Measurements from ENCODE around the gene LIF.
"Not testable (repeated sequence)": the region's sequence is repeated elsewhere in the genome, so short reads cannot be mapped to it uniquely, and the experiment has no call there.

Gene LIF

DNA sequence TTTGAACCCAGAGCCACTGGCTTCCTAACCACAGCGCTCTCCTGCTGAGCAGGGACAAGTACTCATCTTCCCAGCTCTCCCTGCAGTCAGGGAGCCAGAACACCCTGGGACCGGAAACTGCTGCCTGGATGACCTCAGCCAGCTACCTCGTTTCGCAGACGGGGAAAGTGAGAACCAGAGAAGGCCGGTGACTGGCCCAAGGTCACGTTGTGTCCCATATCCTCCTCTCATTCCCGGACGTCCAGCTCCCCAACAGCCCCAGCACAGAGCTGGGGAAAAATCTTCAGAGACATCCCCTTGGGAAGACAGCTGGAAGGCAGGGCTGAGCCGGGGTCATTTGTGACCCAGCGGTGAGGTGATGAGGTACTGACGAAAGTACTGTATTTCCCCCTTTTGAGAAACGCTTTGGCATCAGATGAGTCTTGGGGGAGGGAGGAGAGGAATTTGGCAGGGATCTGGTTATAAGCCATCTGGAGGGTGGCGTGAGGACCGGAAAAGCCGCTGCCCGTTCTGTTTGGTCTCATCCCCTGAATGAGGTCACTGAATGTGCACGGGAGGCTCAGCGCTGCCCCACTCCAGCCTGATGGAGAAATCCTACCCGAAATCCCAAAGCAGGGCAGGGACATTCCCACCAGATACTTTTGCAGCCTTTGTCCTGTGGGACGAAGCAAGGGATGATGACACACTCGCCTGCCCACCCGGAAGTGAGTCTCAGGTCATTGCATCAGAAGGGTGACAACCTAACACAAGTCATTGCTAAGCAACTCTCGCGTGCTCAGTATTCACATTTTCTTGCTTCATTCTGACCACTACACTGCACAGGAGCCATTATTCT, 41.1 kb downstream of the LIF start:
- no peak for DNase-seq

DNA sequence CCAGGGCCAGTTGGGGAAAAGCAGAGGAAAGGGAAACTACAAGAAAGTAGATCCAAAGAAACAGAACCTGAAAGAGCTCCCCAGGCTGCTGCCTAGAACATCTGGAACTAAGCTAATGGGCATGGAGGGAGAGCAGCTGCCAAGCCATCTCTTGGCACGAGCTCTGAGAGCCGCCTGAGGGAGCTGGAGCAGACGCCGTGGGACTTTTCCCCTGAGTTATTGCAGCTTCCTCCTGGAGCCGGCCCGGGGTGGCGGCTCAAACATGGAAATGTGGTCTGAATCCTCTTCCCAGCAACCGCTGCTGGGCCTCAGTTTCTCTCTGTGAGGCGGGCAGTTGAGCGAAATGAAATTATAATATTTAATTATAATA, 41.8 kb downstream of the LIF start:
- no peak for DNase-seq

GRCh38 chr22:30204015-30204741, 42.4 kb downstream of the LIF start:
- DNase-seq, result no peak

- no peak for DNase-seq
These were observed 44.0 kb downstream of the LIF start for GRCh38 chr22:30202531-30203006.

- no peak for DNase-seq
These were observed 44.6 kb downstream of the LIF start for GRCh38 chr22:30201945-30202344.

- not testable (repeated sequence) for DNase-seq
These were observed 45.7 kb downstream of the LIF start for GRCh38 chr22:30200905-30201304.

DNA sequence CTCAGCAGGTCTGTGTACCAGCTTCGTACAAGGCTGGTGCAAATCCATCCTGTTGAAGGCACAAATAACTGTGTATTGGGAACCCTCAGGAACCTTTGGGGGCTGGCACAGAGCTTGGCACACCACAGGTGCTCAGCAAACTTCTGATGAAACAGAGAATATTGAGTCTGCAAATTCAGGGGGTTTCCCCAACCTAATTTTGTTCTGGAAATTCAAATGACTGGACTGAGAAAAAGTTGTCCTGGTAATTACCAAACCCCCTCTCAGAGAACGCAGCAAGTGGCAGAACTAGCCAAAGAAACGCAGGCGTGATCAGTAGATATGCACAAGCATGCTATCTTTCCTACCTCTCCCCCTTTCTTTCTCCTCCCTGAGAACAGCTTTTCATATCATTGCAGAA, 47.6 kb downstream of the LIF start:
- DNase-seq, result no peak

DNA sequence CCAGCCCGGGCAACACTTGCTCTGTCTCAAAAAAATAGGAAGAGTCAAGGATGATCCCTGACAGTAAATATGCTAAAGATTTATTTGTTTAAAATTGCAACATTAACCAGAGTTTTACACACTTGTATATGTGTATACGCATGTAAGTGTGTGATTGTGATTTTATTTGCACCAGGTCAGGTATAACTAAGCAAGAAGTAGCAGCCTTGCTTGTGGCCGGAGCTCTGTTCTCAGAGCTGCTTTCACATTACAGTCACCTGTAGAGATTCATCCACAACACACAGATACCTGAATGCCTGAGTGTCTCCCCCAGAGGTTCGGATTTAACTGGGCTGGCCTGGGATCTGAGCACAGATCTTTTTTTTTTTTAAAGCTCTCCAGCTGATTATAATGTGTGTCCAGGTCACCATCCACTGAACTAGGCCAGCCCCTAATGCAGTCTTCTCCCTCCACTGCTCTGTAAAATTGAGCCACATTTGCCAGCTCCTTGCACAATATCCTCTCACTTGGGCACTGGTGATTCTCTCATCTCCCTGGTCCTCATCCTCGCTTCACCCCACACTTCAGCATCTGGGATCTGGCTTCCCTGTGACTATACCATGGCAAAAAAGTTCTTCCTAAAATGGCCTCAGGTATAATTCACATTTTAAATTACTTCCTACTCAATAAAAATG, 48.3 kb downstream of the LIF start:
- DNase-seq, result no peak

GRCh38 chr22:30197389-30197788, 49.2 kb downstream of the LIF start:
- no peak for DNase-seq

DNA sequence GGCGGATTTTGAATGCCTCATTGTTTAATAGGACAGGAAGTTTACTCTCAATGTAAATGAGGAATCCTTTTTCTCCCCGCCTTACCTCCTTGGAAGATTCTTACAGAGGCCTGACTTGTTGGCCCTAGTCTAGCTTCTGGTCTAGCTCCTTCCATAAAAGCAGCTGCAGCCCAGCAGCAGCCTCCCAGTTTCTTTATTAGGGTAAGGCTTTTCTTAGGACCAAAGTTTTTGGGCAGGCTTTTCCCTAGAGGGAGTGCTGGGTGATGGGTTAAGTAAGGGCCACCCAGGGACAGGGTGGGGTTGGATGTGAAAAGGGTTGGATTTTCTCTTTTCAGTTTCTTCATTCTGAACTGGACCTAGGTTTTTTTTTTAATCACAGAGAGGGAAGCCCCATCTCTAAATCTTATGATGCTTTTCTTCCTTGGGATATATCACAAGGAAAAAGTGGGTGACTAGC, 49.7 kb downstream of the LIF start:
- DNase-seq, result no peak

DNA sequence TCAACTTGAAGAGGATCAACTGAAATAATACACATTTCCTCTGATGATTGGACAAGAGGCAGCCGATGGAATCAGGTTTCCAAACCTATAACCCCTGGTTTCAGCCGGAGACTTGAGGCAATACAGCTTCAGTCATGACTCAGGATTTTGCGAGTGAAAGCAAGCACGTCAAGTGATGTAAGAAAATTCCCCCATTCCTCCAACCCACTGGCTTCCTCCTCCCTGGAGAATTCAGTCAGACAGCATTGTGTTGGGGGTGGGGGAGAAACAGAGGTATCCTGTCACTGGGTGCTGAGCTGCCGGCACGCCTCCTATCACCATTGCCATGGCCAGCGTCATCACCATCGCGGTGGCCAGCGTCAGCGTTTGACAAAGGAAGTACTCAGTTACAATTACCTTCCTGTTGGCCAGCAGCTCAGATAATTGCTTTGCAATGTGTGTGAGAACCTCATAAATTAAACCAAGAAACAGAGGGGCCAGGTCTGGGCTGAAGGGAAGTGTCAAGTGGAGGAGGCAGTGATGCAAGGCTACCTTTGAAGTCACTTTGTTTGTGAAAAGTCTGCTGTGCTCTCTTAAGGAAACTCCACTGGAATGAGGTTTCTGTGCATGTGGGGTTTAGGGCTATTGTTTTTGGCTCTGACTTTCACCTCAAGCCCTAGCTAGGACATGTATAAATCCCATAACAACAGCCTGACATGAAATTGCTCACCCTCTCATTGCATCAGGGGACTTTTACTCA, 50.2 kb downstream of the LIF start:
- DNase-seq, result peak; percentile 50 to 52

GRCh38 chr22:30195245-30196140, 51.1 kb downstream of the LIF start:
- no peak for DNase-seq

GRCh38 chr22:30193031-30193775, 53.4 kb downstream of the LIF start:
- DNase-seq, result no peak

DNA sequence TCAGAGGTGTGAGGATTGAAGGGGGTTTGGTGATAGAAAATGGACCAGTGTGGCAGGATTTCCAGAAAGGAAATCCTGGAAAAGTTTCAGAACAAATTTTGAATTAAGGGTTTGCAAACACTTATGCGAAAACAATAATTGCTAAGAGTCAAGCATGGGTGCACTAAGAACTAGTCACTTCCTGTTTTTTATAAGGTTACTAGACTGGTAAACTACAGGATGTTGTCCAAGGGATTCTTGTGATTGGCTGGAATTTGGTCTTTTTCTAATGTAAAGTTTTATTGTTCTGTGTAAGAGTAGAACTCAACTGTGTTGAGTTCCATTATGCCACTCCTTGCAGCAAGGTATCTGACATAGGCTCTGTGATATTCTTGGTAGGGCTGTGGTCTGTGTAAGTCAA, 54.1 kb downstream of the LIF start:
- DNase-seq, result no peak

DNA sequence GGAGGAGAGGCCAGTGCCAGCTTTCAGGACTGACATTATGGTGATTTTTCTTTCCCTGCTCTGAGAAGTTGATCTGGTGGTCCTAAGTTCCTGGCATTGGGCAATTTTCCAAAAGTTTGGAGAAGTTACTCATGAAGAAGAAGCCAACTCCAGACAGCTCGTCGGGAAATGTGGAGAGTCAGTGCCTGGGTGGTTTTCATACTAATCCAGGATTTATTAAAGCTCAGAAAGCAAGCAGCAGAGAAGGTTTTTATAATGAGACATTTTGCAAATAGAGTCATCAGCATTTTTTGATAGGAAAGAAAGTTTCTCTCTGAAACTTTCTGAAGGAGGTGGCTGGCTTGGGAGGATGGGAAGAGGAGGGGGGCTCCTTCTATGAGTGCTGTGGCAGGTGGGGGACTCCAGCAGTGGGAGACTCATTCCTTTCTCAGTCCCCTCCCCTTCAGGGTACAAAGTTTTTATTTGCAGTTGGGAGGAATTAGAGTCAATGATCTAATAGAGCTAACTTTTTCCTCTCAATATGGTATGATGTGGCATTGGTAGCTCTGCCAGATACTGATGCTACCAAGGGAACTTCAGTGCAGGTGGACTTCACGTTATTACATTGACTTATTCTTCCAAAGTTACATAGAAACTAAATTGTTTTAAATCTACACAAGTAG, 55.4 kb downstream of the LIF start:
- no peak for DNase-seq

- DNase-seq, result no peak
These were observed 56.0 kb downstream of the LIF start for GRCh38 chr22:30190574-30190973.

All from stimulated activated CD4-positive, alpha-beta T cell treated with anti-CD3 and anti-CD28 coated beads, Interleukin-2, amount 100 ng/mL, for 48 hours (primary cell).